ENCODE measurements around the gene TET1. TPM values are rescaled to one million over a fixed set of nuclear protein-coding genes. Genes with fewer than 3 reads are reported as not detected.

The TET1 gene
- total RNA-seq, 4 donors from 2014 or later: 1.5 to 3.3 (median 1.5) TPM

DNA sequence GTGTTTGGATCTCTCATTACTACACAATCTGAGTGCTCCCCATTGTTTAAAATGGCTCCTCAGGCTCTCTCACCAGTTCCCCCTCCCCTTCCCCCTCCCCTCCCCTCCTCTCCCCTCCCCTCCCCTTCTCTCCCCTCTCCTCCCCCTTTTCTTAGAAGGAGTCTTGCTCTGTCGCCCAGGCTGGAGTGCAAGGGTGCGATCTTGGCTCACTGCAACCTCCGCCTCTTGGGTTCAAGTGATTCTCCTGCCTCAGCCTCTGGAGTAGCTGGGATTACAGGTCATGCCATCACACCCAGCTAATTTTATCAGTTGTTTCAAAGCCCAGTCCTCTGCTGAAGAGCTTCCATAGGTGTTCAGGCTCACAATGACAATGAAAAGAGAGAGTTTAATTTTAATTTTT is 157.3 kb downstream of the TET1 start:
- Histone ChIP-seq H3K27me3 (no peaks in the 10 kb centered on the region), H3K36me3 (no peaks in the 10 kb centered on the region), H3K27ac (no peak overlapping the region), H3K4me3 (no peak overlapping the region), H3K9me3 (no peaks in the 10 kb centered on the region), H3K4me1 (peaks cover 0 to 6% (median 6%) of the 10 kb centered on the region in 4 donors)
- intact Hi-C loops (cut with DNase I; ENCODE audit: low total_unique reads) (no loop called here), in situ Hi-C loops (cut with MboI; ENCODE audit: low pct_ligation_motif_present in 1 of 4, low pct_unique_long_range_greater_than_20kb in 1 of 4, low sequenced_read_pairs in 3 of 4) (loop anchor here in 3 of 4 donors (25.0 kb wide), 2 partner anchors 155 to 180 kb away; partner anchors contain the start of genes SLC25A16 (in 2 of the 3) and TET1 (in 1 of the 3))
- TF ChIP-seq POLR2AphosphoS5 (IDR thresholded peaks at IDR 0.05) (no peak), POLR2A (IDR thresholded peaks at IDR 0.05) (no peak), EP300 (IDR thresholded peaks at IDR 0.05; ENCODE audit: low read depth) (no peak)
- TF ChIP-seq, protein P1, sequence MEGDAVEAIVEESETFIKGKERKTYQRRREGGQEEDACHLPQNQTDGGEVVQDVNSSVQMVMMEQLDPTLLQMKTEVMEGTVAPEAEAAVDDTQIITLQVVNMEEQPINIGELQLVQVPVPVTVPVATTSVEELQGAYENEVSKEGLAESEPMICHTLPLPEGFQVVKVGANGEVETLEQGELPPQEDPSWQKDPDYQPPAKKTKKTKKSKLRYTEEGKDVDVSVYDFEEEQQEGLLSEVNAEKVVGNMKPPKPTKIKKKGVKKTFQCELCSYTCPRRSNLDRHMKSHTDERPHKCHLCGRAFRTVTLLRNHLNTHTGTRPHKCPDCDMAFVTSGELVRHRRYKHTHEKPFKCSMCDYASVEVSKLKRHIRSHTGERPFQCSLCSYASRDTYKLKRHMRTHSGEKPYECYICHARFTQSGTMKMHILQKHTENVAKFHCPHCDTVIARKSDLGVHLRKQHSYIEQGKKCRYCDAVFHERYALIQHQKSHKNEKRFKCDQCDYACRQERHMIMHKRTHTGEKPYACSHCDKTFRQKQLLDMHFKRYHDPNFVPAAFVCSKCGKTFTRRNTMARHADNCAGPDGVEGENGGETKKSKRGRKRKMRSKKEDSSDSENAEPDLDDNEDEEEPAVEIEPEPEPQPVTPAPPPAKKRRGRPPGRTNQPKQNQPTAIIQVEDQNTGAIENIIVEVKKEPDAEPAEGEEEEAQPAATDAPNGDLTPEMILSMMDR (IDR thresholded peaks at IDR 0.05): no peak
- DNase-seq: no peak
- 84% methylated on average over 3 of the region's 3 CpGs; no CpG with 5 or more reads in 1 of the 2 donors for WGBS, 2 donors (ENCODE audit: low coverage in 1 of 2)

DNA sequence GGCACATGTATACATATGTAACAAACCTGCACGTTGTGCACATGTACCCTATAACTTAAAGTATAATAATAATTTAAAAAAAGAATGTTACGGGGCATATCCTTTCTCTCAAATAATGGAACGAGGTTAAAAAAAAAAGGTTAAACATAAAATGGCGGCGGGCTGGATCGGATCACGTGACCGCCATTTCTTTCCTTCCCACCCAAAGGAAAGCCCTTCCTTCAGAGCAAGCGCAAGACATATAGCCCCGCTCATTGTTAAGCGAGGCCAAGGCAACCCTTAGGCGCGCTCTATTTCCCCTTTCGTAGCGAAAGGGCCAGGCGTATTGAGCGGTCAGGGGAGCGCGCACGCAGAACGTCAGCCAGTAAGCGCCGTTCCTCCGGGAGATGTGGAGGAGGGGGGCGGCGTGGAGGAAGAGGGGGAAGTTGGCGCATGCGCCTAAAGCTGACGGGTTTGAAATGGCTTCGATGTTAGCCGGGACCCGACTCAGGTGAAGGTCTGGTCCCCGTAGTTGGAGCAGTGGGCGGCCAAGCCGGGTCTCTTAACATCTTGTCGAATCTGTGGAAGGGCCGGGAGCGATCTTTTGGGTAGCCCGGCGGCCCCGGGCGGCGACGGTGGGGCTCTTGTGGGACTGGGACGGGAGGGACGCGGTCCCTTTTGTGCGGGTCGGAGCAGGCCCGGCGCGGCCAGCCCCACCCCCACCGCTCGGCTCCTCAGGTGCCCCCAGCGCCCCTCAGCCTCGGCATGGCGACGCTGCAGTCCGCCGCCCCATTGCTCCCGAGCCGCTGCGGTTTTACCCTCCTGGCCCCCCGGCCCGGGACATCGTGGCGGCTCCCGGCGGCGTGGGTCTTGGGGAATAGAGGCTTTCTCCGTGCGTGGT is 160.9 kb downstream of the TET1 start, which contains the start of gene CCAR1:
Gene CCAR1, plus strand, starts transcription at position 447 of the 880 bp plus-strand sequence. CDS start 1,266 bp downstream, outside the sequence.
- Histone ChIP-seq H3K4me1 (peaks cover 0 to 12% (median 10%) of the 10 kb centered on the region in 4 donors), H3K36me3 (peaks cover 0 to 12% (median 6%) of the 10 kb centered on the region in 4 donors), H3K4me3 (peak within 1 kb of the TSS; percentile 87 to 99 (median 88)), H3K9me3 (no peaks in the 10 kb centered on the region), H3K27me3 (no peaks in the 10 kb centered on the region), H3K27ac (peak within 1 kb of the TSS; percentile 86 to 97 (median 94))
- WGBS, 2 donors (ENCODE audit: low coverage in 1 of 2): 1 to 4% methylated on average over 5 to 51 of the region's 72 CpGs
- TF ChIP-seq POLR2AphosphoS5 (IDR thresholded peaks at IDR 0.05) (peak; percentile 62 to 85 (median 85)), POLR2A (IDR thresholded peaks at IDR 0.05) (peak; percentile 77), EP300 (IDR thresholded peaks at IDR 0.05; ENCODE audit: low read depth) (no peak)
- TF ChIP-seq, protein P1 (IDR thresholded peaks at IDR 0.05): no peak
- DNase-seq: peak; percentile 98
- intact Hi-C loops (cut with DNase I; ENCODE audit: low total_unique reads): no loop called here
- in situ Hi-C loops (cut with MboI; ENCODE audit: low pct_ligation_motif_present in 1 of 4, low pct_unique_long_range_greater_than_20kb in 1 of 4, low sequenced_read_pairs in 3 of 4): loop anchor here in 3 of 4 donors (25.0 kb wide), 2 partner anchors 159 to 184 kb away; partner anchors contain the start of genes SLC25A16 (in 2 of the 3) and TET1 (in 1 of the 3)

DNA sequence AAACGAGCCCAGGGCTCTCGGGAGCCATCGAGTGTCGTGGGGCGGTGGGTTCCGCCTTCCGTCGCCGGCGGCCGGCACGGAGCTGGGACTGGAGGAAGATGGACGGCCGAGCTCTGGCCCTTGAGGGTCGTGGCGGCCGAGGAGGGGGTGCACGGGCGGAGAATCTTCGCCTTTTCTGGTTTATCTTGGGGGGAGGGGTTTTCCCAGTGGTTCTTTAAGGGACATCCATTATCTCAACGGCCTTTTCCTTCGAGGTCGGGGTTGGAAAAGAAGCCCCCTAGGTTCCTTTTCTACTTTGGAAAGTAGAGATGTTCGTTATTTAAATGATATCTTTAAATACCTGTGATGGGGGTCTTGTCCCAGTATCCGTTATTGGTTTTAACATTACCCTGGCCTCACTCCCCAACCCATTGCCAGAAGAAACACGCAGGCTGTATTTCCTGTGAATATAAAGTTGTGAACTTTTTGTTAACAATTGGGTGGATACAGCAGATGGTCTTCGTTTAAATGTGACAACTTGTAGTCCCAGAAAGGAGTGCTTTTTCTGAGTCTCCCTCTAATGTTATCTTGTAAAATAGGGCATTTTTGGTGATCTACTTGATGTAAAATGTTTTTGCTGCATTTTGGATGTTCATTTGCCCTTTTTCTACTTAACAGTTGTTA is 161.7 kb downstream of the TET1 start:
- H3K36me3 ChIP-seq: peaks cover 0 to 18% (median 6%) of the 10 kb centered on the region in 4 donors
- in situ Hi-C loops (cut with MboI; ENCODE audit: low pct_ligation_motif_present in 1 of 4, low pct_unique_long_range_greater_than_20kb in 1 of 4, low sequenced_read_pairs in 3 of 4): loop anchor here in 3 of 4 donors (25.0 kb wide), 2 partner anchors 160 to 185 kb away; partner anchors contain the start of genes SLC25A16 (in 2 of the 3) and TET1 (in 1 of the 3)
- peak overlapping the region; percentile 87 to 99 (median 88) for H3K4me3 ChIP-seq
- no peaks in the 10 kb centered on the region for H3K9me3 ChIP-seq
- intact Hi-C loops (cut with DNase I; ENCODE audit: low total_unique reads): no loop called here
- no peaks in the 10 kb centered on the region for H3K27me3 ChIP-seq
- peak overlapping the region; percentile 86 to 97 (median 94) for H3K27ac ChIP-seq
- WGBS, 2 donors (ENCODE audit: low coverage in 1 of 2): 0 to 1% methylated on average over 10 to 21 of the region's 27 CpGs
- TF ChIP-seq, protein P1 (IDR thresholded peaks at IDR 0.05): no peak
- TF ChIP-seq POLR2AphosphoS5 (IDR thresholded peaks at IDR 0.05): no peak
- TF ChIP-seq EP300 (IDR thresholded peaks at IDR 0.05; ENCODE audit: low read depth): no peak
- no peak for TF ChIP-seq POLR2A (IDR thresholded peaks at IDR 0.05)
- DNase-seq: no peak
- peaks cover 0 to 12% (median 10%) of the 10 kb centered on the region in 4 donors for H3K4me1 ChIP-seq

Data from transverse colon (tissue), 4 donors.